Esophagus squamous epithelium (tissue), 5 donors: ENCODE results near the gene DELE1. TPM values are rescaled to one million over a fixed set of nuclear protein-coding genes. Genes with fewer than 3 reads are reported as not detected.

ENCODE experiments used
- DNase-seq: peaks from one replicate; lab custom pipeline; 2025; lab: John Stamatoyannopoulos, UW
- H3K27ac ChIP-seq, 4 donors: fragments of 200-600 bp; sonication (generic); one replicate each; pipeline ENCODE4 v1.5.1; 2016 to 2019; ENCODE audit warnings: mild to moderate bottlenecking in 1 of 4
- H3K27me3 ChIP-seq, 4 donors: fragments of 200-600 bp; sonication (generic); 1 replicate in 3 of 4; 2 replicates in 1 of 4; pipeline versions ENCODE4 v1.5.1 to v1.6.0; 2017 to 2021; ENCODE audit warnings: antibody characterized with exemption in 1 of 4
- H3K36me3 ChIP-seq, 3 donors: fragments of 200-600 bp; sonication (generic); one replicate each; pipeline ENCODE4 v1.5.1; 2016 to 2019
- H3K4me1 ChIP-seq, 3 donors: fragments of 200-600 bp; sonication (generic); one replicate each; pipeline ENCODE4 v1.5.1; 2017 to 2019
- H3K4me3 ChIP-seq, 4 donors: fragments of 200-600 bp; sonication (generic); 1 replicate in 3 of 4; 2 replicates in 1 of 4; pipeline ENCODE4 v1.5.1; 2016 to 2019; ENCODE audit warnings: mild to moderate bottlenecking in 2 of 4, moderate library complexity in 1 of 4
- H3K9me3 ChIP-seq, 3 donors: fragments of 200-600 bp; sonication (generic); one replicate each; pipeline ENCODE4 v1.5.1; 2016 to 2019
- CTCF ChIP-seq, 6 experiments: fragments of 450-650 bp in 4 of 6; fragments of 200-600 bp in 2 of 6; sonication (generic) in 2 of 6; IDR thresholded peaks; one replicate each; pipeline ENCODE4 v1.5.1; 2016 to 2019; ENCODE audit warnings: antibody characterized with exemption in 6 of 6, mild to moderate bottlenecking in 4 of 6, moderate library complexity in 4 of 6
- POLR2A ChIP-seq, 4 donors: fragments of 450-650 bp; IDR thresholded peaks; one replicate each; pipeline ENCODE4 v1.6.1; 2017; ENCODE audit warnings: antibody characterized with exemption in 4 of 4, mild to moderate bottlenecking in 4 of 4, moderate library complexity in 3 of 4
- WGBS, 2 donors: methylation state at CpG; one replicate each; pipeline ENCODE4 v1.1.5; 2018; 5-methylcytosine and 5-hydroxymethylcytosine counted together
- intact Hi-C: fragments of 100-400 bp; cut with DNase I; formaldehyde crosslinking; loops from one replicate; pipeline ENCODE4 v1.15.0; 2022
- total RNA-seq, 4 donors: library from RNA; depleted of rRNA; stranded (reverse); fragments of >200 nt; gene quantifications; one replicate each; pipeline ENCODE4 v1.1.0, GENCODE V29; 2016
- donor health status: DM: yes; HTN: yes; CAD: no.

Gene DELE1
- total RNA-seq, 4 donors from 2014 or later, result 27.3 to 68.5 (median 37.1) TPM

- Histone ChIP-seq H3K4me3 (no peak overlapping the region), H3K4me1 (peaks cover 0 to 8% (median 0%) of the 10 kb centered on the region in 3 donors), H3K27ac (no peak overlapping the region), H3K27me3 (no peaks in the 10 kb centered on the region), H3K9me3 (no peaks in the 10 kb centered on the region), H3K36me3 (peaks cover 7 to 95% (median 9%) of the 10 kb centered on the region in 3 donors)
- TF ChIP-seq POLR2A (IDR thresholded peaks at IDR 0.05) (no peak), CTCF (IDR thresholded peaks at IDR 0.05) (no peak)
- DNase-seq, result no peak
- 0 to 27% methylated on average over 1 of the region's 1 CpG for WGBS, 2 donors
- intact Hi-C loops, result loop anchor here (5.0 kb wide), 1 partner anchor 158 kb away; no protein-coding TSS in a partner anchor
These were observed 66.0 kb downstream of the DELE1 start for GRCh38 chr5:141989720-141990119.

Other genes with a start within 250 kb of the DELE1 start
- 1 to 10 TPM; 1.1 to 5.9 (median 2.4) TPM for gene ARAP3, start 241.6 kb upstream of the DELE1 start, total RNA-seq
- gene PCDH1, start 45.5 kb upstream of the DELE1 start, total RNA-seq, result 100 to 1,000 TPM in 1 of 4 donors, 10 to 100 TPM in 3; 51.3 to 131 (median 67.9) TPM
- 1 to 10 TPM in 1 of 4 donors, under 1 TPM in 3; 0.19 to 1.9 (median 0.78) TPM for gene PCDH12, start 34.3 kb downstream of the DELE1 start, total RNA-seq
- 10 to 100 TPM; 11.9 to 45.0 (median 23.6) TPM for gene RNF14, start 45.2 kb downstream of the DELE1 start, total RNA-seq
- gene GNPDA1, start 89.2 kb downstream of the DELE1 start, total RNA-seq, result 10 to 100 TPM; 12.3 to 42.6 (median 21.1) TPM
- gene NDFIP1, start 184.9 kb downstream of the DELE1 start, total RNA-seq, result 10 to 100 TPM; 34.1 to 82.6 (median 38.9) TPM